Neutrophil (primary cell): ENCODE data around the gene MVB12B.

Experiments used
- H3K27ac ChIP-seq: fragments of 200-600 bp; sonication (generic); 2 replicates; pipeline ENCODE4 v1.5.1; 2016; ENCODE audit warnings: mild to moderate bottlenecking, moderate library complexity
- H3K27me3 ChIP-seq: fragments of 200-600 bp; sonication (generic); 2 replicates; pipeline ENCODE4 v1.6.0; 2016; ENCODE audit warnings: mild to moderate bottlenecking
- H3K36me3 ChIP-seq: fragments of 200-600 bp; sonication (generic); 2 replicates; pipeline ENCODE4 v1.5.1; 2017
- H3K4me1 ChIP-seq, 2 experiments: fragments of 200-600 bp in 1 of 2; sonication (generic) in 1 of 2; 1 replicate in 1 of 2; 2 replicates in 1 of 2; pipeline versions ENCODE4 v1.5.1 to v1.6.1; 2013 to 2016; ENCODE audit warnings: low read depth in 1 of 2, low read length in 1 of 2, mild to moderate bottlenecking in 1 of 2, moderate library complexity in 1 of 2; ENCODE audit not compliant: control insufficient read depth in 1 of 2, insufficient read depth in 1 of 2
- H3K4me3 ChIP-seq, 2 experiments: fragments of 200-600 bp in 1 of 2; sonication (generic) in 1 of 2; 1 replicate in 1 of 2; 2 replicates in 1 of 2; pipeline ENCODE4 v1.5.1; 2013 to 2016; ENCODE audit warnings: low read depth in 1 of 2, low read length in 1 of 2, mild to moderate bottlenecking in 1 of 2, moderate library complexity in 1 of 2
- H3K9me3 ChIP-seq: fragments of 200-600 bp; sonication (generic); 2 replicates; pipeline ENCODE4 v1.5.1; 2016
- CTCF ChIP-seq: fragments of 200-600 bp; sonication (generic); IDR thresholded peaks from 2 replicates; pipeline ENCODE4 v1.5.1; 2016; ENCODE audit warnings: antibody characterized with exemption

Gene MVB12B

DNA sequence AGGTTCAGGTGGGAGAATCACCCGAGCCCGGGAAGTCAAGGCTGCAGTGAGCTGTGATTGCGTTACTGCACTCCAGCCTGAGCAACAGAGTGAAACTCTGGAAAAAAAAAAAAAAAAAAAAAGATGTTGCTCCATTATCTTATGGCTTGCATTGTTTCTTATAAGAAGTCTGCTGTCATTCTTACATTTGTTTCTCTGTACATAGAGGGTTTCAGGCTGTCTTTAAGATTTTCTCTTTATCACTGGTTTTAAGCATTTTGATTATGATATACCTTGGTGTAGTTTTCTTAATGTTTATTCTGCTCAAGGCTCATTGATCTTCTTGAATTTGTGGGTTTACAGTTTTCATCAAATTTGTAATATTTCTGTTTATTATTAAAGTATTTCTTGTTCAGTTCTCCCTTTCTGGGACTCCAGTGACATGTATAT, 35.2 kb downstream of the MVB12B start:
- no peak for TF ChIP-seq CTCF
- H3K4me3 ChIP-seq: no peak overlapping the region
- H3K27me3 ChIP-seq: no peaks in the 10 kb centered on the region
- H3K27ac ChIP-seq: no peak overlapping the region
- H3K36me3 ChIP-seq: no peaks in the 10 kb centered on the region
- H3K9me3 ChIP-seq: no peaks in the 10 kb centered on the region
- H3K4me1 ChIP-seq: peaks cover 13 to 15% of the 10 kb centered on the region in 2 experiments

- Histone ChIP-seq H3K27ac (no peak overlapping the region), H3K36me3 (no peaks in the 10 kb centered on the region), H3K4me1 (peaks cover 13 to 16% of the 10 kb centered on the region in 2 experiments), H3K27me3 (no peaks in the 10 kb centered on the region), H3K9me3 (no peaks in the 10 kb centered on the region), H3K4me3 (no peak overlapping the region)
- TF ChIP-seq CTCF: no peak
Observed at GRCh38 chr9:126363250-126363649, 36.6 kb downstream of the MVB12B start.

DNA sequence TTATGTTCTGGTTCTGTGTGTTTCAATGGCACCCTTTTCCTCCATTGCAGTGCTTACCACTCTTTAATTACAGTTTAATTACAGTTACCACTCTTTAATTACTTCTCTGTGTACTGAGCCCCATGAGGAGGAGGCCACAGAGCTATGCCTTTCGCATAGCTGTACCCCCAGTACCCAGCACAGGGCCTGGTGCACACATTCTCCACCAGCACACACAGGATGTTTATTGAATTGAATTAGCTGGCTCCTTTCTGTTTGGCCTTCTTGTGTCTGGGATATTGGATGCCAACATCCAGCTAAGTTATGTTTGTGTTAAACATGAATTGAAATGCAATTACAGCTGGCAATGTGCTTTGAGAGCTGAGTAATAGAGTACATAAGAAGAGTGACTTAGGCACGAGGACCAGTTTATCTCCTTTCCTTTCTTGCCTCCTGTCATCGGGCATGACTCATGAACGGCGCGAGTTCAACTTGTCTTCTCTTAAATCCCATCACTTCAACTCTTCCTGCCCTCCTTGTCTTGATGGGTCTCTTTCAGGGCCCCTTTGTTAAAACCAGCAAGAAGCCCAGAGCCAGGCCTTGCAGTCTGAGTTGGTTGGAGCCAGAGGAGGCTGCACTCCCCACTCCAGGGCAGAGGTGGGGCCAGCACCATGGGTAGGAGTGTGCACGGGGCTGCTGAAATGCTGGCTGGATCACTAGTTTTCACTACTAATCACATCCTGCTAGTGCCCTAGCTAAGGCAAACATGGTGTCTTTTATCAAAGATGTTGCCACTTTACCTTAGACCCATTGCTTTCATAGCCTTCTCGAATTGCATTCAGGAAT, 37.4 kb downstream of the MVB12B start:
- no peaks in the 10 kb centered on the region for H3K36me3 ChIP-seq
- H3K4me1 ChIP-seq: peaks cover 13 to 16% of the 10 kb centered on the region in 2 experiments
- TF ChIP-seq CTCF: no peak
- no peaks in the 10 kb centered on the region for H3K27me3 ChIP-seq
- no peak overlapping the region for H3K27ac ChIP-seq
- no peak overlapping the region for H3K4me3 ChIP-seq
- H3K9me3 ChIP-seq: no peaks in the 10 kb centered on the region

DNA sequence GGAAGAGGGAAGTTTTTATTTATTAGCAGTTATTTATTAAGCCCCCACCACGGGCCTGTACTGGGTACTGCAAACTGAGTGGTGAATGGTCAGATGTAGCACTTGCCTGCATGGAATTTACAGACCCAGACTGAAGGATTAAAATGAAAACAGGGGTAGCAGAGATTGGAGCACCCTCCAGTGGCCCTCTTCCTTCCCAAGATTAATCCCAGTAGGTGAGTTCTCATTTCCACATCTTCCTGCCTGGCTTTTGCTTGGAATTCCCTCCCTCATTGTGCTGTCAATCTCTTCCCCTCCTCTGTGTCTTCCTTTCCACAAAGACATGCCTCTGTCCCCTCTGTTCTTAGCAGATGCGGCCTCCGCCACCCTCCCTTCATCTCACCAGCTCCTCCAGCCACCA, 39.2 kb downstream of the MVB12B start:
- peaks cover 13 to 16% of the 10 kb centered on the region in 2 experiments for H3K4me1 ChIP-seq
- no peak overlapping the region for H3K4me3 ChIP-seq
- H3K27ac ChIP-seq: peak overlapping the region; percentile 49
- H3K27me3 ChIP-seq: no peaks in the 10 kb centered on the region
- no peaks in the 10 kb centered on the region for H3K36me3 ChIP-seq
- no peaks in the 10 kb centered on the region for H3K9me3 ChIP-seq
- no peak for TF ChIP-seq CTCF

GRCh38 chr9:126366366-126367011, 39.9 kb downstream of the MVB12B start:
- no peaks in the 10 kb centered on the region for H3K36me3 ChIP-seq
- H3K4me1 ChIP-seq: peaks cover 13 to 16% of the 10 kb centered on the region in 2 experiments
- no peak for TF ChIP-seq CTCF
- no peaks in the 10 kb centered on the region for H3K27me3 ChIP-seq
- H3K27ac ChIP-seq: peak overlapping the region; percentile 49
- H3K4me3 ChIP-seq: no peak overlapping the region
- H3K9me3 ChIP-seq: no peaks in the 10 kb centered on the region
